Naive thymus-derived CD8-positive, alpha-beta T cell (primary cell): Measurements from ENCODE around the gene VPS16. TPM values are rescaled to one million over a fixed set of nuclear protein-coding genes. Genes with fewer than 3 reads are reported as not detected.

Experiments used
- ATAC-seq, 2 donors: fragments of 150-1000 bp; cut with Tn5 transposase in 1 of 2; sonication (Bioruptor Pico), chemical (Tn5 transposase) in 1 of 2; 1 replicate in 1 of 2; 2 replicates in 1 of 2; pipeline ENCODE4 v1.10.0; 2021; ENCODE audit warnings: mild to moderate bottlenecking in 2 of 2, moderate library complexity in 2 of 2
- POLR2A ChIA-PET: fragments of 350-600 bp; sonication (Branson Sonifier 250); formaldehyde crosslinking; loops from one replicate; lab custom pipeline; 2021; ENCODE audit warnings: antibody characterized with exemption; lab: Charles Lee
- DNase-seq, 10 donors: peaks; one replicate each; pipeline versions ENCODE4 v3.0.0 to v3.0.0-alpha.2; 2020 to 2022
- H3K27ac Mint-ChIP-seq, 10 donors: one replicate each; pipeline ENCODE4 v1.8.0; 2020 to 2022; ENCODE audit warnings: mild to moderate bottlenecking in 10 of 10, mixed read lengths in 10 of 10, moderate library complexity in 4 of 10, inconsistent platforms in 1 of 10
- H3K27me3 Mint-ChIP-seq, 5 donors: one replicate each; pipeline ENCODE4 v1.8.0; 2021 to 2022; ENCODE audit warnings: mixed read lengths in 5 of 5
- H3K36me3 Mint-ChIP-seq, 3 donors: one replicate each; pipeline ENCODE4 v1.8.0; 2020 to 2022; ENCODE audit warnings: mixed read lengths in 3 of 3, mild to moderate bottlenecking in 2 of 3, inconsistent platforms in 1 of 3
- H3K4me1 Mint-ChIP-seq, 4 donors: one replicate each; pipeline ENCODE4 v1.8.0; 2021 to 2022; ENCODE audit warnings: mixed read lengths in 4 of 4
- H3K4me3 Mint-ChIP-seq, 10 donors: one replicate each; pipeline ENCODE4 v1.8.0; 2020 to 2022; ENCODE audit warnings: mild to moderate bottlenecking in 10 of 10, mixed read lengths in 10 of 10, moderate library complexity in 6 of 10, inconsistent platforms in 1 of 10
- H3K9me3 Mint-ChIP-seq, 9 donors: one replicate each; pipeline ENCODE4 v1.8.0; 2020 to 2022; ENCODE audit warnings: mixed read lengths in 9 of 9, mild to moderate bottlenecking in 3 of 9, inconsistent platforms in 1 of 9, moderate library complexity in 1 of 9
- polyA plus RNA-seq, 3 donors: library from polyadenylated mRNA; unstranded; fragments of 300-500 nt; fragmentation: Illumina TruSeq; gene quantifications; one replicate each; pipeline ENCODE4 v1.2.3, GENCODE V29; 2021
- total RNA-seq, 8 experiments: library from RNA in 2 of 8; stranded (reverse) in 2 of 8; gene quantifications; one replicate each; pipeline ENCODE4 v1.2.3 and lab custom pipeline; 2021 to 2026

Gene VPS16
- total and polyA plus RNA-seq, 5 experiments from 2014 or later: 34.6 to 57.8 (median 40.6) TPM

GRCh38 chr20:2874456-2874855, 33.9 kb downstream of the VPS16 start:
- POLR2A ChIA-PET: interaction anchor here (0.7 to 1.0 kb wide), 3 partner anchors 9 to 96 kb away, joined by 3 to 5 read pairs (median 3); no protein-coding TSS in a partner anchor

GRCh38 chr20:2875690-2876203, 35.2 kb downstream of the VPS16 start:
- Mint-ChIP-seq H3K4me1 (peaks cover 37 to 79% (median 67%) of the 10 kb centered on the region in 4 donors), H3K27me3 (no peaks in the 10 kb centered on the region), H3K27ac (peak overlapping the region in 6 of 10 donors; percentile 10 to 82 (median 50)), H3K9me3 (no peaks in the 10 kb centered on the region), H3K36me3 (peaks cover 0 to 21% (median 0%) of the 10 kb centered on the region in 3 donors), H3K4me3 (peak overlapping the region in 9 of 10 donors; percentile 16 to 95 (median 80))
- POLR2A ChIA-PET: interaction anchor here (0.7 to 1.2 kb wide), 2 partner anchors 12 to 24 kb away, joined by 4 read pairs; no protein-coding TSS in a partner anchor
- DNase-seq (no peak), ATAC-seq (no peak)

More at GRCh38 chr20:2874456-2874855, 33.9 kb downstream of the VPS16 start:
- Mint-ChIP-seq H3K27ac (peak overlapping the region; percentile 48 to 91 (median 82)), H3K4me3 (peak overlapping the region; percentile 80 to 96 (median 90)), H3K9me3 (no peaks in the 10 kb centered on the region), H3K27me3 (no peaks in the 10 kb centered on the region), H3K4me1 (peaks cover 33 to 71% (median 62%) of the 10 kb centered on the region in 4 donors), H3K36me3 (peaks cover 0 to 19% (median 0%) of the 10 kb centered on the region in 3 donors)
- ATAC-seq: no peak
- DNase-seq: peak in 1 of 10 donors; percentile 3

- Mint-ChIP-seq H3K4me3 (no peak overlapping the region), H3K4me1 (peaks cover 29 to 71% (median 65%) of the 10 kb centered on the region in 4 donors)
Observed at GRCh38 chr20:2878515-2878914, 38.0 kb downstream of the VPS16 start.

GRCh38 chr20:2879146-2879545, 38.6 kb downstream of the VPS16 start:
- peaks cover 0 to 23% (median 0%) of the 10 kb centered on the region in 3 donors for H3K36me3 Mint-ChIP-seq
- POLR2A ChIA-PET: interaction anchor here (0.5 kb wide), 1 partner anchor 228 kb away, joined by 3 read pairs; no protein-coding TSS in a partner anchor
- no peak for DNase-seq
- no peak for ATAC-seq
- peaks cover 33 to 76% (median 69%) of the 10 kb centered on the region in 4 donors for H3K4me1 Mint-ChIP-seq
- no peaks in the 10 kb centered on the region for H3K27me3 Mint-ChIP-seq
- H3K4me3 Mint-ChIP-seq: no peak overlapping the region
- peak overlapping the region in 4 of 10 donors; percentile 2 to 32 (median 30) for H3K27ac Mint-ChIP-seq
- no peaks in the 10 kb centered on the region for H3K9me3 Mint-ChIP-seq

More at GRCh38 chr20:2878515-2878914, 38.0 kb downstream of the VPS16 start:
- peak overlapping the region in 2 of 10 donors; percentile 2 to 31 for H3K27ac Mint-ChIP-seq
- ATAC-seq (no peak), DNase-seq (no peak)
- H3K27me3 Mint-ChIP-seq: no peaks in the 10 kb centered on the region
- POLR2A ChIA-PET: interaction anchor here (0.5 kb wide), 1 partner anchor 227 kb away, joined by 3 read pairs; no protein-coding TSS in a partner anchor
- H3K9me3 Mint-ChIP-seq: no peaks in the 10 kb centered on the region
- peaks cover 0 to 21% (median 0%) of the 10 kb centered on the region in 3 donors for H3K36me3 Mint-ChIP-seq

GRCh38 chr20:2880650-2881049, 40.1 kb downstream of the VPS16 start:
- no peaks in the 10 kb centered on the region for H3K27me3 Mint-ChIP-seq
- peaks cover 26 to 76% (median 69%) of the 10 kb centered on the region in 4 donors for H3K4me1 Mint-ChIP-seq
- peaks cover 0 to 26% (median 4%) of the 10 kb centered on the region in 3 donors for H3K36me3 Mint-ChIP-seq
- no peaks in the 10 kb centered on the region for H3K9me3 Mint-ChIP-seq
- ATAC-seq (no peak), DNase-seq (no peak)
- peak overlapping the region in 1 of 10 donors; percentile 36 for H3K4me3 Mint-ChIP-seq
- H3K27ac Mint-ChIP-seq: peak overlapping the region in 1 of 10 donors; percentile 35
- POLR2A ChIA-PET: interaction anchor here (0.7 kb wide), 1 partner anchor 107 kb away, joined by 3 read pairs; no protein-coding TSS in a partner anchor

- peak overlapping the region in 1 of 10 donors; percentile 33 for H3K4me3 Mint-ChIP-seq
- H3K27me3 Mint-ChIP-seq: no peaks in the 10 kb centered on the region
- DNase-seq (no peak), ATAC-seq (no peak)
- peak overlapping the region in 3 of 10 donors; percentile 1 to 64 (median 53) for H3K27ac Mint-ChIP-seq
- H3K36me3 Mint-ChIP-seq: peaks cover 0 to 11% (median 4%) of the 10 kb centered on the region in 3 donors
- peaks cover 26 to 71% (median 68%) of the 10 kb centered on the region in 4 donors for H3K4me1 Mint-ChIP-seq
- POLR2A ChIA-PET: no interaction called here
- no peaks in the 10 kb centered on the region for H3K9me3 Mint-ChIP-seq
Observed at GRCh38 chr20:2883726-2884637, 43.4 kb downstream of the VPS16 start.

GRCh38 chr20:2887715-2888114, 47.2 kb downstream of the VPS16 start:
- Mint-ChIP-seq H3K4me1 (peaks cover 38 to 78% (median 76%) of the 10 kb centered on the region in 4 donors), H3K27me3 (no peaks in the 10 kb centered on the region), H3K27ac (peak overlapping the region in 8 of 10 donors; percentile 2 to 60 (median 45)), H3K9me3 (no peaks in the 10 kb centered on the region), H3K4me3 (peak overlapping the region in 1 of 10 donors; percentile 12), H3K36me3 (peaks cover 0 to 15% (median 4%) of the 10 kb centered on the region in 3 donors)
- POLR2A ChIA-PET: interaction anchor here (0.6 to 1.1 kb wide), 2 partner anchors 12 to 214 kb away, joined by 3 to 4 read pairs; no protein-coding TSS in a partner anchor
- no peak for ATAC-seq
- no peak for DNase-seq

GRCh38 chr20:2888224-2888955, 47.8 kb downstream of the VPS16 start:
- POLR2A ChIA-PET: no interaction called here
- DNase-seq: no peak
- no peak for ATAC-seq
- peak overlapping the region in 3 of 10 donors; percentile 12 to 19 (median 16) for H3K4me3 Mint-ChIP-seq
- peak overlapping the region in 6 of 10 donors; percentile 2 to 80 (median 52) for H3K27ac Mint-ChIP-seq
- H3K9me3 Mint-ChIP-seq: no peaks in the 10 kb centered on the region
- no peaks in the 10 kb centered on the region for H3K27me3 Mint-ChIP-seq
- peaks cover 0 to 15% (median 4%) of the 10 kb centered on the region in 3 donors for H3K36me3 Mint-ChIP-seq
- H3K4me1 Mint-ChIP-seq: peaks cover 41 to 83% (median 78%) of the 10 kb centered on the region in 4 donors

- Mint-ChIP-seq H3K4me1 (peaks cover 39 to 76% (median 73%) of the 10 kb centered on the region in 4 donors), H3K27ac (peak overlapping the region in 2 of 10 donors; percentile 45 to 65), H3K36me3 (peaks cover 0 to 15% (median 8%) of the 10 kb centered on the region in 3 donors), H3K9me3 (peaks cover 0 to under 1% (median 0%) of the 10 kb centered on the region in 9 donors), H3K4me3 (peak overlapping the region in 1 of 10 donors; percentile 7), H3K27me3 (no peaks in the 10 kb centered on the region)
- ATAC-seq (no peak), DNase-seq (no peak)
- POLR2A ChIA-PET: no interaction called here
Observed at GRCh38 chr20:2889209-2889608, 48.7 kb downstream of the VPS16 start.

- peaks cover 0 to 4% (median 0%) of the 10 kb centered on the region in 9 donors for H3K9me3 Mint-ChIP-seq
- H3K27me3 Mint-ChIP-seq: no peaks in the 10 kb centered on the region
- H3K4me3 Mint-ChIP-seq: no peak overlapping the region
- ATAC-seq (no peak), DNase-seq (no peak)
- peak overlapping the region in 3 of 10 donors; percentile 17 to 45 (median 22) for H3K27ac Mint-ChIP-seq
- peaks cover 40 to 73% (median 69%) of the 10 kb centered on the region in 4 donors for H3K4me1 Mint-ChIP-seq
- peaks cover 0 to 19% (median 11%) of the 10 kb centered on the region in 3 donors for H3K36me3 Mint-ChIP-seq
- POLR2A ChIA-PET: no interaction called here
Observed at GRCh38 chr20:2889797-2890196, 49.3 kb downstream of the VPS16 start.

- H3K4me3 Mint-ChIP-seq: peak overlapping the region in 1 of 10 donors; percentile 5
Observed at GRCh38 chr20:2890742-2891141, 50.2 kb downstream of the VPS16 start.

More at GRCh38 chr20:2890742-2891141, 50.2 kb downstream of the VPS16 start:
- peaks cover 0 to 6% (median 0%) of the 10 kb centered on the region in 9 donors for H3K9me3 Mint-ChIP-seq
- DNase-seq (no peak), ATAC-seq (no peak)
- peaks cover 36 to 65% (median 60%) of the 10 kb centered on the region in 4 donors for H3K4me1 Mint-ChIP-seq
- POLR2A ChIA-PET: interaction anchor here (0.6 kb wide), 1 partner anchor 602 kb away, joined by 3 read pairs; no protein-coding TSS in a partner anchor
- peaks cover 0 to 18% (median 7%) of the 10 kb centered on the region in 3 donors for H3K36me3 Mint-ChIP-seq
- H3K27ac Mint-ChIP-seq: peak overlapping the region in 5 of 10 donors; percentile 2 to 54 (median 41)
- no peaks in the 10 kb centered on the region for H3K27me3 Mint-ChIP-seq
